HG03196 (cell line): ENCODE measurements around the gene ADAMTSL3.

Experiments
- ATAC-seq: cut with Tn5 transposase; IDR thresholded peaks from one replicate; pipeline ENCODE4 v1.9.1; 2021; ENCODE audit not compliant: unreplicated experiment

ADAMTSL3 gene

GRCh38 chr15:83654379-83655236 is 685 bp downstream of the ADAMTSL3 start:
- no peak for ATAC-seq

DNA sequence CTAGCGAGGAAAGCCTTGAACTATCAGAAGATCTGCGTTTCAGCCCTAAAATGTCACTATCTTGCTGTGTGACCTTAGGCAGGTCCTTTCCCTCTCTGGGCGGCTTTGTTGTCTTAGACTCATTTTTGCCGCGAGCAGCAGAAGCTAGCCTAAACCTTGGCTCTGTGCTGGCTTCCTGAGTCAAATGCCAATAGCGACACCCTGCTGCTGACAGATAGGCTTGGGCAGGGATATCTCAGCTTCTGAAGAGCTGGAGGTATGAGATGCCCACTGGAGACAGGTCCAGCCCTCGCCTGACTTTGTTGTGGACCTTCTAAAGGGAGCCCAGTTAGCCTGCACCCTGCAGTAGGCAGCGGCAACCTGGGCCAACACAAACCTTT is 1.3 kb downstream of the ADAMTSL3 start:
- no peak for ATAC-seq

- no peak for ATAC-seq
These were observed 2.3 kb downstream of the ADAMTSL3 start for GRCh38 chr15:83656192-83656591.

GRCh38 chr15:83656943-83657528 is 3.1 kb downstream of the ADAMTSL3 start:
- ATAC-seq: no peak

- ATAC-seq: no peak
These were observed 3.6 kb downstream of the ADAMTSL3 start for GRCh38 chr15:83657549-83657948.

GRCh38 chr15:83658430-83659416 is 4.8 kb downstream of the ADAMTSL3 start:
- ATAC-seq: no peak

DNA sequence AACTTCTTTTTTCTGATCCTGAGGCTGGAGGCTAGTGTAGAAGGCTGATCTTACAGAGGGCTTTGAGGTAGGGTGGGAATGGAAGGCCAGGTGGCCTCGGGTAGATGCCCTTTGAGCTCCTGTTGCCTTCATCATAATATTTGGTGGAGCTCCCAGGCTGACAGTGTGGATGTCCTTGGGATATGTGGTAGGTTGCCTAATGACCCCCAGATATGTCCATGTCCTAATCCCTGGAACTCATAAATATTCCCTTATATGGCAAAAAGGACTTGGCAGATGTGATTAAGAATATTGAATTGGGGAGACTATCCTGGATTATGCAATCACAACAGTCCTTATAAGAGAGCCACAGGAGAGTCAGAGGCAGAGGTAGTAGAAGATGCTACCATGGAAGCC is 5.5 kb downstream of the ADAMTSL3 start:
- ATAC-seq: no peak

DNA sequence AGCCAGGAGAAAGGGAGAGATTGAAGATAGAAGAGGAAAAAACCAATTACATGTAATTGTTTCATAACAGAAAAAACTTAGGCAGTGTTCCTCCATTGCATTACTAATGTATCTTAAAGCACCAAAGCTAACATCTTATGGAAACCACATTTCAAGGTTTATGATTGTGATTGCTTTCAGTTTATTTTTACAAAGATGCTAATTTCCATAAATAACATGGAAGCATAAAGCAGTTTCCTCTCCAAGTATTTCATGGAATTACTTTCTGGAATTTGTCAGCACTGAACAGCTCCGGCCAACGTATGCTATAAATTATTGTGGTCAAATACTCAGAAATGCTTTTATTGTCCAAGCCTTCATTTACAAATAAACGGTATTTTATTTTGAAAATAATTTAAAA is 11.6 kb downstream of the ADAMTSL3 start:
- no peak for ATAC-seq

DNA sequence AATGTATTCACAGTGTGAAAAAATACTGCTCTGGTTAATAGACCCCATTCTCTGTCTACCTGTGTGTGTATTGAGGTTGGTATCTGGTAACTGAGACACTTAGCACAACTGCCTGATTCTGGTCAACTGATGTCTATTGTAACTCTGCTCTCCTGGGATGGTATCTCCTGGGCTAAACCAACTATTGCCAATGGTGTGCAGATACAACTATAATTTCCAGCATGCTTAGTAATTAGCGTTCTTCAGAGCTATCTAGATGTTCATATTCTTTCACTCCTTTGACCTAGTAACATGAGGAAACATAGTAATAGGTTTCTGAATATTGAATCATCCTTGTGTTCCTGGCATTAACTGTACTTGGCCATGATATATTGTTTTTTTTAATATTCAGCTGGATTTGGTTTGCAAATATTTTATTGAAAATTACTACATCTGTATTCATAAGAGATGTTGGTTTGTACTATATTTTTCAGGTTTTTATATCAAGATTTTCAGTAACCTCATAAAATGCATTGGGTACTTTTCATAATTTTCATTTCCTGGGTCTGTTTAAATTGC is 16.8 kb downstream of the ADAMTSL3 start:
- ATAC-seq: no peak

DNA sequence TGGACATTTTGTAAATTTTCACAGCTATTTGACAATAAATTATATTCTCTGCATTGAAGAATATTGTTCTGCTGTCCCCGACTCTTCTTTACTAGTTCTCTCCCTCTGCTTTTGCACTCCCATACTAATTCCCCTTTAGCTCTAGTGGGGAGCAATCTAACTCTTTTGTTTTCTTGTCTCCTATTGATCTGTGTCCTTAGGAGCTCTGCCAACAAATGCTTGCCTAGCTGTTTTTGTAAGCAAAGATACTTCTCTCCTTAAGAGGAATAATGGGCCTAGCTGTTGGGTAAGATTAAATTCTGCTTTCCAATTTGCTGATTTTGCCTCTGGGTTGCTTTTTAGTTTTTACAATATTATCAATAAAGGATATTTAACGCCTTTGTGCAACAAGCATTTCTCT is 17.7 kb downstream of the ADAMTSL3 start:
- no peak for ATAC-seq

GRCh38 chr15:83673385-83673784 is 19.5 kb downstream of the ADAMTSL3 start:
- ATAC-seq: no peak

GRCh38 chr15:83682476-83683088 is 28.7 kb downstream of the ADAMTSL3 start:
- ATAC-seq: no peak

GRCh38 chr15:83685916-83686332 is 32.0 kb downstream of the ADAMTSL3 start:
- no peak for ATAC-seq

GRCh38 chr15:83688201-83688600 is 34.3 kb downstream of the ADAMTSL3 start:
- no peak for ATAC-seq

- ATAC-seq: no peak
These were observed 36.8 kb downstream of the ADAMTSL3 start for GRCh38 chr15:83690676-83691075.

DNA sequence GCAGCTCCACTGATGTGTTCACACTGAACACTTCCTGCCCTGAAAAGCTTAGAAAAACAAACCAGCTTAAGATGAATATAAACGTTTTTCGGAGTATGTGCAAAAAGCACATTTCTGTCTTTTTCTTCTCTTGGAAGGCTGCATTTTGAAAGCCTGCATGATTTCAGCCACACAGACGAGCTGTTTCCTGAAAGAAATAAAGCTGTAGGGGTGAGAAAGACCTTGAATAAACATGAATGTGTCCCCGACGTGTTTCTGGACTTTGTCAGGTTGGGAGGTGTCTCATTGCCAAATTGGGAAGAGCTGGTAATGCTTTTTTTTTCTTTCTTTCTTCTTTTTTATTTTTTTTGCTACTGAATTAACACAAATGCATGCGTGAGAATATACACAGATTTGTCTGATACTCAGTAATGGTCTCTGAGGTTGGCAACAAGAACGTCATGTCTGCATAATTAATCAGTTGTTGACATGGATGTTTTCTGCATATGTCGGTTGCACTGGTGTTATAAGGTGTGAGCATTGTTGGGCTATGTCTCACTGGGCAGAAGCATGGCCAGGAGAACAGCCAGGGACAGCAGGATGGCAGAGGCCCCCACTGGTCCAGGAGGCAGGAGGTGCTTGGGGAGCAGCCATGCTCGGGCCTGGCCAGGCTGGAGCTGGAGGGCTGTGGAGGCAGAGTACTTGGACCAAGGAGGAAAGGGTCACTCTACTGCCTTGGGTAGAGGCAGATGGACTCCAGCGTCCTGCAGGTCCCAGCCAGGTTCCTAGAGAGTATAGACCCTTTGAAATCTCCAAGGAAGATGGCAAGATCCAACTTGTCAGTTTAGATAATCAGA is 39.0 kb downstream of the ADAMTSL3 start:
- ATAC-seq: no peak

DNA sequence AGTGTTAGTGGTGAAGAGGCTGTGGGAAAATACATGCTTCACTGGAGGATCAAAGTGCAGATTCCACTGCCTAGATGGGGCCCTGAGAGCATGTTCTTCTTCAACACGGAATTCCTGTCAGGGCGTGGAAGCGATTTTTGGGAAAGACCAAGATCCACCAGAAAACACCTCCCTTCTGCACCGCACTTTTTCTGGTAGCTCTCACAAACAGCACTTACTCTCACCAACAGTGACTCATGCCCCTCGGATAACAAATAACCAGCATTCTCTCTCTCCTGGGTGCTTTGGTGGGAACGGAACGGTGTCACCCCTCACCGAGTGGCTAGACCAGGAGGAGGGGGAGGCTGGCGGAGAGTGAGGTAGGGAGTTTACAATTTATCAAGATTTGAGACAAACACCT is 40.1 kb downstream of the ADAMTSL3 start:
- no peak for ATAC-seq

GRCh38 chr15:83694536-83694935 is 40.6 kb downstream of the ADAMTSL3 start:
- no peak for ATAC-seq

DNA sequence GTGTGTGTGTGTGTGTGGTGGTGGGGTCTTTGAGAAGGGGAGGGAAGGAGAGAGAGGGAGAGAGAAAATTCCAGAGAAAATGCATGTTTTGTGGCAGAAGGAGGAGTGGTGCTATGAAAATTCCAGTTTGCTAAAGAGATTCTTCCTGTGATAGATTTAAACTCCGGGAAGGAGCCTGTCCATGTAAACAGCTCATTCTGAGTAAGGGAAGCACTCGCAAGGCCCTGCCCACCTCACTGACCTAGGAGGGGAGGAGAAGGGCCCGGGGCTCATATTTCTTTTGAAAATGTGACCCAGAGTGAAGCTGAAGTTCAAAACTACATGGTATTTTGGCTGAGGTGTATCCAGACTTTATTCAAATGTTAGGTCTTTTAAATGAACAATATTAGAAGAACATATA is 41.3 kb downstream of the ADAMTSL3 start:
- ATAC-seq: no peak

GRCh38 chr15:83695901-83696425 is 42.0 kb downstream of the ADAMTSL3 start:
- no peak for ATAC-seq
